Measurements from ENCODE around the gene C3orf80. TPM values are rescaled to one million over a fixed set of nuclear protein-coding genes. Genes with fewer than 3 reads are reported as not detected.
A peak's percentile ranks its signal among the peaks of the same experiment; 100 is the strongest.
"Not testable (repeated sequence)": the region's sequence is repeated elsewhere in the genome, so short reads cannot be mapped to it uniquely, and the experiment has no call there.

The C3orf80 gene
- total RNA-seq, 1 donor from 2014 or later = not detected

DNA sequence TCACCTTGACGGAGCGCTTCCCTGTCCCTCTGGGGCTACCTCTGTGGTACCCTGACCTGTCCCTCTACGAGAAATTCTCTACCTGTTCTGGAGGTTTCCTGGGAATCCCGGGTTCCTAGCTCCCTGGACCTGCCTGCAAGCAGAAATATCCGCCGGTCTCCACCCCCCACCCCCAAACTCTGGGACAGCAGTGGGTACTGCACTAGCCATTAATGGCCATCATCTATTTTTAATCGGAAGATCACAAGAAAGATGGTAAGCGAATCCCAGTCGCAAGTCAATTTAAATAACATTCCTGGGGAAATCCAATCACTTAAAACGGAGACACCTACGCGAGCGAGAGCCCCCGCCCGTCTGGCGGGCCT, 429 bp upstream of the C3orf80 start:
- DNase-seq (no peak), ATAC-seq (ENCODE audit: low read depth) (no peak)
- H3K27me3 Mint-ChIP-seq = peaks cover 37% of the 10 kb centered on the region
- CTCF ChIA-PET = no interaction called here
- TF ChIP-seq, protein P1, sequence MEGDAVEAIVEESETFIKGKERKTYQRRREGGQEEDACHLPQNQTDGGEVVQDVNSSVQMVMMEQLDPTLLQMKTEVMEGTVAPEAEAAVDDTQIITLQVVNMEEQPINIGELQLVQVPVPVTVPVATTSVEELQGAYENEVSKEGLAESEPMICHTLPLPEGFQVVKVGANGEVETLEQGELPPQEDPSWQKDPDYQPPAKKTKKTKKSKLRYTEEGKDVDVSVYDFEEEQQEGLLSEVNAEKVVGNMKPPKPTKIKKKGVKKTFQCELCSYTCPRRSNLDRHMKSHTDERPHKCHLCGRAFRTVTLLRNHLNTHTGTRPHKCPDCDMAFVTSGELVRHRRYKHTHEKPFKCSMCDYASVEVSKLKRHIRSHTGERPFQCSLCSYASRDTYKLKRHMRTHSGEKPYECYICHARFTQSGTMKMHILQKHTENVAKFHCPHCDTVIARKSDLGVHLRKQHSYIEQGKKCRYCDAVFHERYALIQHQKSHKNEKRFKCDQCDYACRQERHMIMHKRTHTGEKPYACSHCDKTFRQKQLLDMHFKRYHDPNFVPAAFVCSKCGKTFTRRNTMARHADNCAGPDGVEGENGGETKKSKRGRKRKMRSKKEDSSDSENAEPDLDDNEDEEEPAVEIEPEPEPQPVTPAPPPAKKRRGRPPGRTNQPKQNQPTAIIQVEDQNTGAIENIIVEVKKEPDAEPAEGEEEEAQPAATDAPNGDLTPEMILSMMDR (IDR thresholded peaks at IDR 0.05) = no peak
- H3K9me3 Mint-ChIP-seq = no peaks in the 10 kb centered on the region
- peaks cover 21% of the 10 kb centered on the region for H3K4me1 Mint-ChIP-seq
- no peak overlapping the region for H3K27ac Mint-ChIP-seq
- H3K36me3 Mint-ChIP-seq (ENCODE audit: low read depth) = no peaks in the 10 kb centered on the region
- peak overlapping the region; percentile 71 for H3K4me3 Mint-ChIP-seq
- intact Hi-C loops (cut with micrococcal nuclease) = loop anchor here (1.0 to 5.0 kb wide), 4 partner anchors 174 to 457 kb away; partner anchors contain the start of genes IFT80, IL12A and SMC4
- POLR2A ChIA-PET = no interaction called here

DNA sequence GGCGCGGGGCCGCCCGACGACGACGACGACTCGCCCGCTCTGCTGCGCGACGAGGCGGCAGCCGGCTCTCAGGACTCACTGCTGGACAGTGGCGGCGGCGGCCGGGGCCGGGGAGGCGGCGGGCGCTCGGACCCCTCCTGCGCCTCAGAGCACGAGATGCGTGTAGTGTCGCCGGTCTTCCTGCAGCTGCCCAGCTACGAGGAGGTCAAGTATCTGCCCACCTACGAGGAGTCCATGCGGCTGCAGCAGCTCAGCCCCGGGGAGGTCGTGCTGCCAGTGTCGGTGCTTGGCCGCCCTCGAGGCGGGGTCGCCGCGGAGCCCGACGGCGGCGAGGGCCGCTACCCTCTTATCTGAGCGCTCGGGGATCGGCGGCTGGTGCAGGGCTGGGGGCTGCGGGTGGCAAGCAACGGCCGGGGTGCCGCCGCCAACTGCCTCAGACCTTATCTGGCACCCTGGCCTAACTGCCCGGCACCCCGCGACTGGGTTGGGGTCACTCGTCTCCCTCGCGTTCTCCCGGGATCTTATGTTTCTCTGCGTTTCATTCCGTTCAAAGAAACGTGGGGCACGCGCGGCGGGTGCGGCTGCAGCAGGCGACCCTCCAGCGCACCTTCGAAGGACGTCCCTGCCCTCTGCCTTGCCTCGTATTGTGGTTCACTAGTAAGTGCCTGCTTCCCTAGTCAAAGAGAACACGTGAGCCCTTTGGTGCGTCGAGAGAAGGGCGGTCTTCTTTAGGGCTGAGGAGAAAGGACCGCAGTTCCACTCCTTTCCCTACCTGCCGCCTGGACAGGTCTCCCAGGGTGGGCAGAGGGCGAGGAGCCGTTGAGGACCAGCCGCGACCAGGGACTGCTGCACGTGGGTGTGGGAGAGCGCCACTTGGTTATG, 1.0 kb downstream of the C3orf80 start:
- CTCF ChIA-PET = interaction anchor here (1.0 to 1.1 kb wide), 2 partner anchors 194 to 342 kb away, joined by 3 read pairs; no protein-coding TSS in a partner anchor
- no peak for ATAC-seq (ENCODE audit: low read depth)
- TF ChIP-seq, protein P1 (IDR thresholded peaks at IDR 0.05) = no peak
- Mint-ChIP-seq H3K4me1 (peaks cover 21% of the 10 kb centered on the region), H3K9me3 (no peaks in the 10 kb centered on the region), H3K27me3 (peaks cover 37% of the 10 kb centered on the region), H3K27ac (peak overlapping the region; percentile 12), H3K36me3 (ENCODE audit: low read depth) (no peaks in the 10 kb centered on the region), H3K4me3 (peak overlapping the region; percentile 82)
- peak; percentile 20 for DNase-seq
- POLR2A ChIA-PET = no interaction called here
- intact Hi-C loops (cut with micrococcal nuclease) = loop anchor here (5.0 kb wide), 1 partner anchor 459 kb away; no protein-coding TSS in a partner anchor

DNA sequence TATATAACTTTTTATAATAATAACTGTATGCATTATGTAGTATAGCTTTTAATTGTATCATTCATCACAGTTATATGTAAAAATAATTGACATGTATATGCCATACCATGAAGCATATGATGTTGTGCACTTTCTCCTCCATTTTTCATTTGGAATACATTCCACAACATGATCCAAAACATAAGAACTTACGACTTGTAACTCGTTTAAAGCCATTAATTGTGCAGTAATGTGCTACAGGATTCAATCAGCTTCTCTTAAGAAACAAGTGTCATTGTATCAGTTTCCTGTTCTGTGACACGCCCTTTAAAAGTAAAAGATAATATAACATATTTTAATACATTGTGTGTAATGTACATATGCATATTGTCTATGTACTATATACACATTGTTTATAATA, 2.2 kb downstream of the C3orf80 start:
- POLR2A ChIA-PET = no interaction called here
- Mint-ChIP-seq H3K27ac (no peak overlapping the region), H3K36me3 (ENCODE audit: low read depth) (no peaks in the 10 kb centered on the region), H3K4me3 (no peak overlapping the region), H3K4me1 (peaks cover 21% of the 10 kb centered on the region), H3K27me3 (peaks cover 35% of the 10 kb centered on the region), H3K9me3 (no peaks in the 10 kb centered on the region)
- intact Hi-C loops (cut with micrococcal nuclease) = loop anchor here (5.0 kb wide), 1 partner anchor 460 kb away; no protein-coding TSS in a partner anchor
- DNase-seq (no peak), ATAC-seq (ENCODE audit: low read depth) (no peak)
- CTCF ChIA-PET = interaction anchor here (1.3 kb wide), 1 partner anchor 9 kb away, joined by 3 read pairs; no protein-coding TSS in a partner anchor
- TF ChIP-seq, protein P1 (IDR thresholded peaks at IDR 0.05) = no peak

DNA sequence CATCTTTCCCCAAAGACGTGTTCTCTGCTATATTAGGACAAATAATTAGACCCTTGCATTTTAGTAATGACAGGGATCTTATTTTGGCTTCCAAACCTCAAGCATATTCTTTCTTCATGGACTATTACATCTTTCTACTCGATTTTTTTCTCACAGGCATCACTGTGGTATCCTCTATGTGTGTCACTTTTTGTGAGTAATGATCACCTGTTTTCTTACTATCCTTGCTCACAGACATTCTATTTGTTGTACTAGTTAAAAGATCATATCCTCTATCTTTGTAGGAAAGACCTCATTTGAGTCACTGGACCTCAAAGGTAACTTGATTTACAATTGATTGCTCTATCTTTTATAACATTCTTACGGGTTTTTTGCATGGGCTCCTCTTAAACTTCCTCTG, 6.8 kb downstream of the C3orf80 start:
- ChIA-PET CTCF (no interaction called here), POLR2A (no interaction called here)
- intact Hi-C loops (cut with micrococcal nuclease) = no loop called here
- ATAC-seq (ENCODE audit: low read depth) (no peak), DNase-seq (no peak)
- Mint-ChIP-seq H3K27ac (no peak overlapping the region), H3K9me3 (no peaks in the 10 kb centered on the region), H3K36me3 (ENCODE audit: low read depth) (no peaks in the 10 kb centered on the region), H3K27me3 (peaks cover 18% of the 10 kb centered on the region), H3K4me1 (no peaks in the 10 kb centered on the region), H3K4me3 (no peak overlapping the region)
- TF ChIP-seq, protein P1 (IDR thresholded peaks at IDR 0.05) = no peak

DNA sequence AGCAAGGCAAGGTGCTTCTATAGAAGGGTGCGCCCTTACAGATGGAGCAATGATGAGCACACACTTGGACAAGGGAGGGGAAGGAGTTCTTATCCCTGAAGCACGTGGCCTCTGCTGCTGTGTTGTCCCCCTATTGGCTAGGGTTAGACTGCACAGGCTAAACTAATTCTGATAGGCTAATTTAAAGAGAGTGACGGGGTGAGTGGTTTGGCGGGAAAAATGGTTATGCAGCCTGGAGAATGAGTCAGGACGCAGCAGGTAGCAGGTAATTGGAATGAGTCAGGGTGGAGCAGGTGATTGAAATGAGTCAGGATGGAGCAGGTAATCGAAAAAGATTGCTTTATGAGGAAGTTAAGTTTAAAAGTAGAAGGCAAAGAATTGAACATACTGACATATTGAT, 15.5 kb downstream of the C3orf80 start:
- ATAC-seq (ENCODE audit: low read depth); H3K9me3 Mint-ChIP-seq; H3K36me3 Mint-ChIP-seq (ENCODE audit: low read depth); CTCF ChIA-PET; H3K4me1 Mint-ChIP-seq; H3K27ac Mint-ChIP-seq; H3K4me3 Mint-ChIP-seq; DNase-seq; intact Hi-C loops (cut with micrococcal nuclease); POLR2A ChIA-PET: not testable (repeated sequence)
- H3K27me3 Mint-ChIP-seq = peaks cover 15% of the 10 kb centered on the region
